Pulmonary artery endothelial cell (primary cell): ENCODE data around the gene ENOSF1. TPM values are rescaled to one million over a fixed set of nuclear protein-coding genes. Genes with fewer than 3 reads are reported as not detected.
"Not testable (repeated sequence)": the region's sequence is repeated elsewhere in the genome, so short reads cannot be mapped to it uniquely, and the experiment has no call there.

ENCODE experiments used
- DNase-seq: peaks from one replicate; pipeline ENCODE4 v3.0.0-alpha.2; 2011; ENCODE audit warnings: low read depth, low spot score
- total RNA-seq: library from RNA; depleted of rRNA; stranded (reverse); fragments of >200 nt; gene quantifications from 2 replicates; pipeline ENCODE4 v1.2.3, GENCODE V29; 2014

The ENOSF1 gene
- total RNA-seq, 1 donor from 2014 or later, result 23.2 TPM

GRCh38 chr18:706405-706804 lies 6.0 kb downstream of the ENOSF1 start:
- DNase-seq, result no peak

GRCh38 chr18:703213-703967 lies 9.0 kb downstream of the ENOSF1 start:
- no peak for DNase-seq

DNA sequence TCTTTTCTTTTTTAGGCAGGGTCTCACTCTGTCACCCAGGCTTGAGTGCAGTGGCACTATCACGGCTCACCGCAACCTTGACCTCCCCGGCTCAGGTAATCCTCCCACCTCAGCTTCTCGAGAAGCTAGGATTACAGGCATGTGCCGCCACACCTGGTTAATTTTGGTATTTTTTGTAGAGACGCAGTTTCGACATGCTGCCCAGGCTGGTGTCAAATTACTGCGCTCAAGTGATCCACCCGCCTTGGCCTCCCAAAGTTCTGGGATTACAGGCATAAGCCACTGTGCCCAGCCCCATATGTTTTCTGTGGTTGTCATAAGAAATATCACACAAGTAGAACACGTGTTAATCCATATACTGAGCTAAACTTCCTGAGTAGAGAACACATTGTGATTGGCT lies 14.6 kb downstream of the ENOSF1 start:
- no peak for DNase-seq

GRCh38 chr18:697012-697411 lies 15.4 kb downstream of the ENOSF1 start:
- no peak for DNase-seq

DNA sequence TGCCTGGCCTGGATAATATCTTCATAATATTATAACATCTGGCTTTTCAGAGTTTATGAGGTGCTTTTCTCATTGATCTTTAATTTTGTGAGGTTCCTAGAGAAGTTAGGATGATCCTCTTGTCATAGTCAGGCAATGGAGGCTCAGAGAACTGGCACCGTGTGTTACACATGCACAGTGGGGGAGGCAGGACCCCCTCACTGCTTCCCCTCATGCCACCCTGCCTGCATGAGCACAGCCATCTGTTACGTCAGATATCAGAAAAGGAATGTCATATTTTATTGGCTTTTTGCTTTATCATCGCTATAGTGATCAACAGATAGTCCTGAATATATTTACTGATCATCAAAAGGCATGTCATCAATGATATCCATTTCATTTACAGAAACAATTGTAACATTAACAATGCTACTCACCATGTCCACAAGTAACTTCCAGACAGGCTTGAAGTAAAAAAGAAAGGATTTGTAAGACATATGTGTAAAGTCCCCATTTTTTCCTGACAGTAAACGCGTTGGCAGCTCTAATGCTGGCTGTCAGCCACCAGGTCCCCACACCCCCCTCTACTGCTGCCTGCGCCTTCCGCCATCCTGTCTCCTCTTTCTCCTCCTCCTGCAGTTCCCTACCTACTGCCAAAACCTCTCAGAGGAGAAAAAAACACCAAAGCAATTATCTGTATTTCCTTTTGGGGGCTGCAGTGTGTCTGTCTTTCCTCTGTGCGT lies 18.8 kb downstream of the ENOSF1 start:
- DNase-seq, result no peak

- DNase-seq, result no peak
Observed at GRCh38 chr18:692824-693223, 19.6 kb downstream of the ENOSF1 start.

DNA sequence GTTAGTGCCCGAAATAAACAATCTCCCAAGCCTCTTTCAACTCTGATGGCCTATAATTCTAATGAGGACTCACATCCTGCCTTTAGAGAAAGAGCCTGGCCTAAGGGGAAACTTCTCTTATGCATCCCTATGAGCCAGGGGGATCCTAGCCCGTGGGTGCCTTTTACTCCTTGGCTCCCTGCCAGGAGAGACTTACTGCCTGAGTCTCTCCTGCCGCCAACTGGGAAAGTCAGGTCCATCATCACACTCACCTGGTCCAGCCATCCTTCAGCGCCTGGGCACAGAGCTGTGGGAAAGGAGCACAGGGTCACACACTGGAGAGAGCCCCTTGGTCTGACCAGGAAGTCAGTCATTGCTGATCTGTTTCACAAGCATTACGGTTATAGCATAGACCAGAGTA lies 24.1 kb downstream of the ENOSF1 start:
- DNase-seq, result no peak

DNA sequence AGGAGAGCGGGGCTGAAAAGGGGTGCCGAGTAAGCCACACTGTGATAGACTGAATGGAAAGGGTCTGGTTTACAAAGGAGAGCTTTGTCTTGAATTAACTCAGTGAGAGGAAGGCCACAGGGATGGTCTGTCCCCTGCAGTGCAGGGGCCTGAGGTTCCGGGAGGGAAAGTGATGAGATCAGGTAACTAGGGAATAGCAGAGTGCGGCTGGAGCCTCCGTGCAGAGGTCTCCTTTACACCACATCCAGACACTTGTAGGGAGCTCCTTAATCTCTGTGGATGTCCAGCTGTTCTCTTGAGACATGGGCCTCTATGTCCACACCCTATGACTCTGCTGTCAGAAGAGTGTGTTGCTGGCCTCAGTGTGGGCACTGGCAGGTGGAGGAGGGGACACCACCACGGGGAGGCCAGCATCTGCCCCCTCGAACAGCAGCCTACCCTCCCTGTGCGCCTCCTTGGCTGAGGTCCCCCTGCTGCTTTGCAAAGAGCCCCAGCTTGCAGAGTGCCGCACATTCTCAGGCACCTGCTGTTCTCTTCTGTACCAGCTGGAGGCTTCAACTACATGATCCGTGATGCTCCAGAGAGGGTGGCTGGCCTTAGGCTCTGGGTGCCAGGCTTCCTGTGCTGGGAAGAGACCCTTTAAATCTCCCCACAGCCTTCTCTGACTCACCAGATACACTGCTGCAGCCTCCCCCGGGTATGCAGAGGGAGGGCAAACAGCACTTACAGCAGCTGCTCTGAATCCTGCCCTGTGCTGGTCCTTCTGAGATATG lies 25.9 kb downstream of the ENOSF1 start:
- no peak for DNase-seq

DNA sequence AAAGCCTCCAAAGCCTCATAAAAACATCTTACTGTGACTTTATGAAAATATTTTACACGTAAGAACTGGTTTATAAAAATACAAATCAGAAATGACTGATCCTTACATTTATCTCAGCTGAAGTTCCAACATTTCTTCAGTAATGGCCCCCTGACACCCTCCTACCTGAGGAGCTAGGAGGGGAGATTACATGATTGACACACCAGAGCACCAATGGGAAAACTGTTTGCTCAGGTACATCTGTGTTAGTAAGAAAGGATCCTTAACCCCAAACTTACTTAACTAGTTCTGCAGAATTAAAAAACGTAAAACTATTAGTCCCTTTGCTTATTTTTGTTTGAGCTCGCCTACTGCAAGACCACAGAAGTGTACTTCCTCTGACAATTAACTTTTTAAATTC lies 27.0 kb downstream of the ENOSF1 start:
- DNase-seq, result no peak

- DNase-seq, result no peak
Observed at GRCh38 chr18:683531-683930, 28.9 kb downstream of the ENOSF1 start.

DNA sequence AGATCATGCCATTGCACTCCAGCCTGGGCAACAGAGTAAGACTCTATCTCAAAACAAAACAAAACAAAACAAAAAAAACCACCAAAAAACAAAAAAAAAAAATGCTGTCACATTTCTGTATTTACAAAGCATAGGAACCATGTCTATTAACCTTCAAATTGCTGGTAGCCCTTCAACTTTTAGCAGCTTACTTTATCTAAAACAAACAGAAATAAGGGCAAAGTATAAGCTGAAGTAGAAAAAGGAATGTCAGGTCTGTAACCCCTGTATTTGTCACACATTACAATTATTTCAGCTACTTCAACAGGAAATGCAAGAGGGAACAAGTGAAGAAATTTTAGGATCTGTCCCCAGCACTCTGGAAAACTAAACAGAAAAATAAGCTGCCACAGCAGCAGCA lies 29.6 kb downstream of the ENOSF1 start:
- DNase-seq, result no peak

- not testable (repeated sequence) for DNase-seq
Observed at GRCh38 chr18:682416-682815, 30.0 kb downstream of the ENOSF1 start.

GRCh38 chr18:681985-682384 lies 30.4 kb downstream of the ENOSF1 start:
- DNase-seq, result no peak

GRCh38 chr18:680392-680791 lies 32.0 kb downstream of the ENOSF1 start:
- no peak for DNase-seq

DNA sequence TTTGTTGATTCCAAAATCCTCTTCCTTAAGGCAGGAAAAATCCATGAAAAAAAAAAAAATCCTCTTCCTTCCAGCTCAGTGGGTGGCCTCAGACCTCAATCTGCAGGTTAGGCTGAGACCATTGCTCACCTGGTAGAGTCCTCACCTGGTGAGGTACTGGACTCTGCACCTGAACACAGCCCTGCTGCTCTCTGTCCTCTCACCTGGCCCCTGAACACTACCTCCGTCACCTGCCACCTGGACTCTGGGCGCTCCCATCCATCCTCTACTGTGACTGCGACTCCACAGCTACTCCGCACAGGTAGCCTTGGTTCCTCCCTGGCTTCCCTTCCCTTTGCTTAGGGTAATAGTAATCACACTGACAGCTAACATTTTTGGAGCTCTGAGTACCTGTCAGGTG lies 32.9 kb downstream of the ENOSF1 start:
- DNase-seq, result no peak

DNA sequence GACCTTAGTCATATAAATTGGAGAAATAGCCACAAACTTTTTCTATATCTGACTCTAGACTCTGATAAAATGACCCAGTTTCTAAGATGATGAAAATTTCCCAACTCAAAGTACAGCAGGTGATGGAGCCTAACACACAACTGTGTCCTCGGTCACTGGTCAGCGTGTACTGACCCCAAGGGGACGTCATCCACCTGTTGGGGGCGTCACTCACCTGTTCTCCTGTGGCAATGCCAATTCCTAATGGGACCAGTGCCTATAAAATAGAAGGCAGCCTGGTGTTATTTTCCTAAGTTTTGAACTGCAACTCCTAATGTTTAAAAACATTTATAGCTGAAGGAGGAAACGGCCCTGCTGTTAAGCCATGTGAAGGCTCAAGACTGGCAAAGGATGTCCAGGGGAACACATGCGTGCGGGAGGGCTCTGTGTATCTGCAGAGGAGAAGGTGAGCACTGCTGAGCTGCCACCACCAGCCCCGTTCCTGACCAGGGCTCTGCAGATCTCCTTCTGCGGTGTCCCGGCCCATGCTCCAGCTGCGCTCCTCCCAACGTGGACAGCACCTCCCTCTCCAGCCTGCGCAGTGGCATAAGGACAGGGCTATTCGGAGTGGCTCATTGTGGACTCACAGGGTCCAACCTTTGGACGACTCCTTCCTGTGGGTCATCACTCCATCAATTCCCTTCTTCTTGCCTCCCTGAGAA lies 33.8 kb downstream of the ENOSF1 start:
- no peak for DNase-seq

- no peak for DNase-seq
Observed at GRCh38 chr18:677951-678381, 34.5 kb downstream of the ENOSF1 start.

DNA sequence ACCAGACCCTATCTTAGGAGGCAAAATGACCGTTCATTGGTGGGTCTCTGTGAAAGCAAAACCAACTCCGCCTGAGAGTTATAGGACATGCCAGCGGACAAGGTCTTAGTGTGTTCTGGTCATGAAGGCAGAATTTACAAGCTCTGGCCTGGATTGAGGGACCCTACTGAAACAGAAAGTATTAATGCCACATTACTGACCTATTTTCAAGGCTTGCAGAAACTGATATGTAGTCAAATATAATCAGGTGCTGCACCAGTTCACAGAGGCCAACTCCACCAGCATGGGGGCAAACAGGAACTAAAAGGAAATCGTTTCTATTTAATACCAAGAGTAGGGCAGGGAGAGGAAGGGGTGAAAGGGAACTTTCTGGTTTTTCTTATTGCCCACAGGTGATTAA lies 35.3 kb downstream of the ENOSF1 start:
- DNase-seq, result no peak

DNA sequence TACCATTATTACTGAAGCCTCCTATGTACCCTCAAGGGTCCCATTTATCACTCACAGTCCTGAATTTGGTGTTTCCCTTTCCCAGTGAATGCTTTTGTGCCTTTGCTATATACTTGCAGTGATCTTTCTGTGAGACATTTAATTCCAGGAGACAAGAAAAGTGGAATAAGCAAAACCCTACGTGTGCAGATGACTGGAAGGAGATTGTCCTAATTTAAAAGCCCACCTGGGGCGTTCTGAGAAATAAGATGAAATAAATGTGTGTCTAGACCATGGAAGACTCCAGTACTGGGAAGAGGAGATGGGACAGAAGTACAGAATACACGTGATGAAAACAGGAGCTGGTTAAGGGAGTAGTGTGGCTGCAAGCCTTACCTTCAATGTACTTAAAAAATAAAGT lies 35.7 kb downstream of the ENOSF1 start:
- DNase-seq, result no peak

GRCh38 chr18:676069-676468 lies 36.4 kb downstream of the ENOSF1 start:
- DNase-seq, result no peak

DNA sequence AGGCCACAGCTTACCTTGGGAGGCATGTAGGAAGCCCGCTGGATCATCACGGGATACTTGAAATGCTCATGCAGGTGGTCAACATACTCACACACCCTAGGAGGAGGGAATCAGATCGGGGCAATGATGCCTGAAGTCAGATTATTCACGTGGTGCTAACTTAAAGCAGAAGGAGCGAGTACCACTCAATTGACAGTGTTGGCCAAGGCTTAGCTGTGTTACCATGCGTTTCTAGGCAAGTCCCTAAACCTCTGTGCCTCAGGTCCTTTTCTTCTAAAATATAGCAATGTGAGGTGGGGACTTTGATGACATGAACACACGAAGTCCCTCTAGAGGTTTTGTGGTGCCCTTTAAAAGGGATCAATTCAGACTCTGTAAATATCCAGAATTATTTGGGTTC lies 37.1 kb downstream of the ENOSF1 start:
- DNase-seq, result no peak

DNA sequence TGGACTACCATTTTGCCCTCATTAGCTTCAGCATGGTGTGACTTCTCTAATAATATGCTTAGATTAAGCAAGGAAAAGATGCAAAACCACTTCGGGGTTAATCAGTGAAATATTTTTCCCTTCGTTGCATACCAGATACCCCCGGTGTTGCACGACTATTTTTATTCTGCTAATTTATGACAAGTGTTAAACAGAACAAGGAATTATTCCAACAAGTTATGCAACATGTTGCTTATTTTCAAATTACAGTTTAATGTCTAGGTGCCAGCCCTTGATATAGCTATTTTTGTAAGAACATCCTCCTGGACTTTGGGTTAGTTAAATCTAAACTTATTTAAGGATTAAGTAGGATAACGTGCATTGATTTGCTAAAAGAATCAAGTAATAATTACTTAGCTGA lies 38.7 kb downstream of the ENOSF1 start:
- DNase-seq, result no peak
